SK-N-MC (cell line): ENCODE data around the gene ULK3.

Experiments used
- EZH2 ChIP-seq: fragments of 200-600 bp; sonication (generic); IDR thresholded peaks from one replicate; pipeline ENCODE4 v1.6.1; 2017; ENCODE audit warnings: antibody characterized with exemption
- POLR2AphosphoS5 ChIP-seq: IDR thresholded peaks from 2 replicates; pipeline ENCODE4 v1.6.1; 2012; ENCODE audit warnings: mild to moderate bottlenecking, low read depth, low read length, borderline replicate concordance

GRCh38 chr15:74826921-74827320, 16.0 kb downstream of the ULK3 start:
- TF ChIP-seq EZH2 (no peak), POLR2AphosphoS5 (no peak)
